WTC11 (cell line): ENCODE results near the gene ANKRD49. TPM values are rescaled to one million over a fixed set of nuclear protein-coding genes. Genes with fewer than 3 reads are reported as not detected.
A peak's percentile ranks its signal among the peaks of the same experiment; 100 is the strongest.

ENCODE experiments used
- ATAC-seq: fragments of 200-7000 bp; cut with Tn5 transposase; 2 replicates; pipeline ENCODE4 v1.10.0; 2021; ENCODE audit warnings: mild to moderate bottlenecking, moderate library complexity
- CTCF ChIA-PET: fragments of 300-600 bp; sonication (Branson Sonifier 250); formaldehyde crosslinking; loops from one replicate; lab custom pipeline; 2021; ENCODE audit warnings: antibody characterized with exemption; lab: Charles Lee
- POLR2A ChIA-PET: fragments of 350-600 bp; sonication (Branson Sonifier 250); formaldehyde crosslinking; loops from one replicate; lab custom pipeline; 2021; ENCODE audit warnings: antibody characterized with exemption; lab: Charles Lee
- DNase-seq: peaks from one replicate; pipeline ENCODE4 v3.0.0; 2021; ENCODE audit warnings: low spot score
- H3K27ac Mint-ChIP-seq: 2 replicates; pipeline ENCODE4 v1.8.0; 2021; ENCODE audit warnings: mixed read lengths
- H3K27me3 Mint-ChIP-seq: 2 replicates; pipeline ENCODE4 v1.8.0; 2021; ENCODE audit warnings: low read depth, mild to moderate bottlenecking, moderate library complexity, mixed read lengths
- H3K36me3 Mint-ChIP-seq: 2 replicates; pipeline ENCODE4 v1.8.0; 2021; ENCODE audit warnings: mixed read lengths
- H3K4me1 Mint-ChIP-seq: 2 replicates; pipeline ENCODE4 v1.8.0; 2022; ENCODE audit warnings: mixed read lengths
- H3K4me3 Mint-ChIP-seq: 2 replicates; pipeline ENCODE4 v1.8.0; 2021; ENCODE audit warnings: mild to moderate bottlenecking, moderate library complexity, mixed read lengths
- H3K9me3 Mint-ChIP-seq: 2 replicates; pipeline ENCODE4 v1.8.0; 2021; ENCODE audit warnings: mixed read lengths
- CBFB ChIP-seq: sonication (generic); formaldehyde crosslinking; IDR thresholded peaks from 2 replicates; pipeline ENCODE4 v1.8.1; 2022; ENCODE audit warnings: mild to moderate bottlenecking, low read depth, missing genetic modification reagents
- CREM ChIP-seq: sonication (generic); formaldehyde crosslinking; IDR thresholded peaks from 2 replicates; pipeline ENCODE4 v1.8.1; 2022; ENCODE audit warnings: mild to moderate bottlenecking, missing genetic modification reagents, moderate library complexity
- EMX1 ChIP-seq: fragments of 250-450 bp; sonication (Bioruptor Pico); IDR thresholded peaks from 2 replicates; pipeline ENCODE4 v1.8.0; 2021; ENCODE audit warnings: mild to moderate bottlenecking
- GTF2I ChIP-seq: fragments of 250-450 bp; sonication (Bioruptor Pico); conservative IDR thresholded peaks from 2 replicates; pipeline ENCODE4 v1.4.0; 2021; ENCODE audit warnings: mild to moderate bottlenecking
- HMGA2 ChIP-seq: fragments of 250-450 bp; sonication (Bioruptor Pico); IDR thresholded peaks from 2 replicates; pipeline ENCODE4 v1.4.0; 2021; ENCODE audit warnings: mild to moderate bottlenecking, moderate library complexity
- IRF1 ChIP-seq: sonication (generic); formaldehyde crosslinking; IDR thresholded peaks from 2 replicates; pipeline ENCODE4 v1.8.0; 2023; ENCODE audit warnings: missing genetic modification reagents
- MAX ChIP-seq: sonication (generic); formaldehyde crosslinking; IDR thresholded peaks from 2 replicates; pipeline ENCODE4 v1.8.0; 2022; ENCODE audit warnings: mild to moderate bottlenecking, missing genetic modification reagents
- MXD4 ChIP-seq: fragments of 250-450 bp; sonication (Bioruptor Pico); IDR thresholded peaks from 2 replicates; pipeline ENCODE4 v1.8.0; 2021; ENCODE audit warnings: mild to moderate bottlenecking, moderate library complexity, borderline replicate concordance
- NFE2L1 ChIP-seq: sonication (generic); formaldehyde crosslinking; IDR thresholded peaks from 2 replicates; pipeline ENCODE4 v1.8.1; 2023; ENCODE audit warnings: missing genetic modification reagents
- NR2C2 ChIP-seq: sonication (generic); formaldehyde crosslinking; IDR thresholded peaks from 2 replicates; pipeline ENCODE4 v1.8.0; 2022; ENCODE audit warnings: mild to moderate bottlenecking, missing genetic modification reagents
- PRRX2 ChIP-seq: fragments of 250-450 bp; sonication (Bioruptor Pico); IDR thresholded peaks from 2 replicates; pipeline ENCODE4 v1.8.0; 2021; ENCODE audit warnings: mild to moderate bottlenecking
- RORB ChIP-seq: fragments of 250-450 bp; sonication (Bioruptor Pico); IDR thresholded peaks from 2 replicates; pipeline ENCODE4 v1.9.0; 2021; ENCODE audit warnings: mild to moderate bottlenecking
- SP1 ChIP-seq: sonication (generic); formaldehyde crosslinking; conservative IDR thresholded peaks from 2 replicates; pipeline ENCODE4 v1.8.1; 2022; ENCODE audit warnings: missing genetic modification reagents
- TEAD1 ChIP-seq: sonication (generic); formaldehyde crosslinking; IDR thresholded peaks from 2 replicates; pipeline ENCODE4 v1.8.0; 2022; ENCODE audit warnings: mild to moderate bottlenecking, missing genetic modification reagents
- USF2 ChIP-seq: sonication (generic); formaldehyde crosslinking; IDR thresholded peaks from 2 replicates; pipeline ENCODE4 v1.8.1; 2023; ENCODE audit warnings: mild to moderate bottlenecking, missing genetic modification reagents, moderate library complexity
- ZBTB21 ChIP-seq: sonication (generic); formaldehyde crosslinking; IDR thresholded peaks from 2 replicates; pipeline ENCODE4 v1.8.1; 2023; ENCODE audit warnings: mild to moderate bottlenecking, missing genetic modification reagents, borderline replicate concordance
- ZNF219 ChIP-seq: sonication (generic); formaldehyde crosslinking; IDR thresholded peaks from 2 replicates; pipeline ENCODE4 v1.8.0; 2023; ENCODE audit warnings: missing genetic modification reagents, mild to moderate bottlenecking, borderline replicate concordance
- total RNA-seq: library from RNA; stranded (reverse); gene quantifications from 3 replicates; pipeline ENCODE4 v1.2.3, GENCODE V29; 2021
- TF ChIP-seq, protein P1 (sequence below): sonication (generic); formaldehyde crosslinking; IDR thresholded peaks from 2 replicates; pipeline ENCODE4 v1.8.0; 2022; ENCODE audit warnings: mild to moderate bottlenecking, missing genetic modification reagents
- TF ChIP-seq, protein P2 (sequence below): sonication (generic); formaldehyde crosslinking; IDR thresholded peaks from 2 replicates; pipeline ENCODE4 v1.8.1; 2023; ENCODE audit warnings: mild to moderate bottlenecking, missing genetic modification reagents
- TF ChIP-seq, protein P3 (sequence below): sonication (generic); formaldehyde crosslinking; IDR thresholded peaks from 2 replicates; pipeline ENCODE4 v1.8.0; 2023; ENCODE audit warnings: mild to moderate bottlenecking, missing genetic modification reagents
- TF ChIP-seq, protein P4 (sequence below): fragments of 200-600 bp; IDR thresholded peaks from 2 replicates; pipeline ENCODE4 v1.8.0; 2022; ENCODE audit warnings: antibody characterized with exemption

Gene ANKRD49
- total RNA-seq, 1 experiment from 2014 or later: 9.5 TPM

DNA sequence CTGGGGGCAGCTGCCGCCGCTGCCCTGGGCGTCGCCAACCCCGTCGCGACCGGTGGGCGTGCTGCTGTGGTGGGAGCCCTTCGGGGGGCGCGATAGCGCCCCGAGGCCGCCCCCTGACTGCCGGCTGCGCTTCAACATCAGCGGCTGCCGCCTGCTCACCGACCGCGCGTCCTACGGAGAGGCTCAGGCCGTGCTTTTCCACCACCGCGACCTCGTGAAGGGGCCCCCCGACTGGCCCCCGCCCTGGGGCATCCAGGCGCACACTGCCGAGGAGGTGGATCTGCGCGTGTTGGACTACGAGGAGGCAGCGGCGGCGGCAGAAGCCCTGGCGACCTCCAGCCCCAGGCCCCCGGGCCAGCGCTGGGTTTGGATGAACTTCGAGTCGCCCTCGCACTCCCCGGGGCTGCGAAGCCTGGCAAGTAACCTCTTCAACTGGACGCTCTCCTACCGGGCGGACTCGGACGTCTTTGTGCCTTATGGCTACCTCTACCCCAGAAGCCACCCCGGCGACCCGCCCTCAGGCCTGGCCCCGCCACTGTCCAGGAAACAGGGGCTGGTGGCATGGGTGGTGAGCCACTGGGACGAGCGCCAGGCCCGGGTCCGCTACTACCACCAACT, 51.0 kb downstream of the ANKRD49 start (continued):
- peak; percentile 65 for TF ChIP-seq MAX
- TF ChIP-seq TEAD1 (CRISPR knock-in tag): 0 out of 2 replicates have a peak, but pooled peaks have one; percentile 9
- TF ChIP-seq GTF2I (CRISPR knock-in tag): no peak
- 0 out of 2 replicates have a peak, but pooled peaks have one; percentile 49 for TF ChIP-seq NR2C2
- TF ChIP-seq, protein P1, sequence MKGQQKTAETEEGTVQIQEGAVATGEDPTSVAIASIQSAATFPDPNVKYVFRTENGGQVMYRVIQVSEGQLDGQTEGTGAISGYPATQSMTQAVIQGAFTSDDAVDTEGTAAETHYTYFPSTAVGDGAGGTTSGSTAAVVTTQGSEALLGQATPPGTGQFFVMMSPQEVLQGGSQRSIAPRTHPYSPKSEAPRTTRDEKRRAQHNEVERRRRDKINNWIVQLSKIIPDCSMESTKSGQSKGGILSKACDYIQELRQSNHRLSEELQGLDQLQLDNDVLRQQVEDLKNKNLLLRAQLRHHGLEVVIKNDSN (CRISPR knock-in tag): peak; percentile 5; the same call in 1 of the 2 replicates
- TF ChIP-seq NFE2L1 (CRISPR knock-in tag): no peak
- TF ChIP-seq HMGA2 (CRISPR knock-in tag): no peak
- TF ChIP-seq IRF1 (CRISPR knock-in tag): no peak

- DNase-seq (peak; percentile 22), ATAC-seq (no peak)
- TF ChIP-seq PRRX2 (no peak), MAX (0 out of 2 replicates have a peak, but pooled peaks have one; percentile 7)
- CTCF ChIA-PET: no interaction called here
- Mint-ChIP-seq H3K27me3 (peaks cover 44% of the 10 kb centered on the region), H3K4me3 (peak overlapping the region; percentile 79), H3K9me3 (no peaks in the 10 kb centered on the region), H3K27ac (no peak overlapping the region), H3K36me3 (no peaks in the 10 kb centered on the region), H3K4me1 (peaks cover 30% of the 10 kb centered on the region)
- POLR2A ChIA-PET: no interaction called here
These were observed 51.7 kb downstream of the ANKRD49 start for GRCh38 chr11:94545264-94546161.

- Mint-ChIP-seq H3K9me3 (no peaks in the 10 kb centered on the region), H3K27ac (no peak overlapping the region), H3K27me3 (peaks cover 42% of the 10 kb centered on the region), H3K4me3 (peak overlapping the region; percentile 79), H3K4me1 (peaks cover 30% of the 10 kb centered on the region), H3K36me3 (no peaks in the 10 kb centered on the region)
- DNase-seq: no peak
- ATAC-seq: no peak
- TF ChIP-seq RORB (CRISPR knock-in tag) (no peak), ZBTB21 (no peak), CBFB (CRISPR knock-in tag) (no peak), CREM (CRISPR knock-in tag) (no peak), EMX1 (no peak), SP1 (CRISPR knock-in tag) (no peak), USF2 (CRISPR knock-in tag) (no peak), HMGA2 (CRISPR knock-in tag) (no peak), MAX (no peak), MXD4 (CRISPR knock-in tag) (no peak), ZNF219 (no peak)
- TF ChIP-seq, protein P2, sequence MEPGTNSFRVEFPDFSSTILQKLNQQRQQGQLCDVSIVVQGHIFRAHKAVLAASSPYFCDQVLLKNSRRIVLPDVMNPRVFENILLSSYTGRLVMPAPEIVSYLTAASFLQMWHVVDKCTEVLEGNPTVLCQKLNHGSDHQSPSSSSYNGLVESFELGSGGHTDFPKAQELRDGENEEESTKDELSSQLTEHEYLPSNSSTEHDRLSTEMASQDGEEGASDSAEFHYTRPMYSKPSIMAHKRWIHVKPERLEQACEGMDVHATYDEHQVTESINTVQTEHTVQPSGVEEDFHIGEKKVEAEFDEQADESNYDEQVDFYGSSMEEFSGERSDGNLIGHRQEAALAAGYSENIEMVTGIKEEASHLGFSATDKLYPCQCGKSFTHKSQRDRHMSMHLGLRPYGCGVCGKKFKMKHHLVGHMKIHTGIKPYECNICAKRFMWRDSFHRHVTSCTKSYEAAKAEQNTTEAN: no peak
- TF ChIP-seq, protein P3, sequence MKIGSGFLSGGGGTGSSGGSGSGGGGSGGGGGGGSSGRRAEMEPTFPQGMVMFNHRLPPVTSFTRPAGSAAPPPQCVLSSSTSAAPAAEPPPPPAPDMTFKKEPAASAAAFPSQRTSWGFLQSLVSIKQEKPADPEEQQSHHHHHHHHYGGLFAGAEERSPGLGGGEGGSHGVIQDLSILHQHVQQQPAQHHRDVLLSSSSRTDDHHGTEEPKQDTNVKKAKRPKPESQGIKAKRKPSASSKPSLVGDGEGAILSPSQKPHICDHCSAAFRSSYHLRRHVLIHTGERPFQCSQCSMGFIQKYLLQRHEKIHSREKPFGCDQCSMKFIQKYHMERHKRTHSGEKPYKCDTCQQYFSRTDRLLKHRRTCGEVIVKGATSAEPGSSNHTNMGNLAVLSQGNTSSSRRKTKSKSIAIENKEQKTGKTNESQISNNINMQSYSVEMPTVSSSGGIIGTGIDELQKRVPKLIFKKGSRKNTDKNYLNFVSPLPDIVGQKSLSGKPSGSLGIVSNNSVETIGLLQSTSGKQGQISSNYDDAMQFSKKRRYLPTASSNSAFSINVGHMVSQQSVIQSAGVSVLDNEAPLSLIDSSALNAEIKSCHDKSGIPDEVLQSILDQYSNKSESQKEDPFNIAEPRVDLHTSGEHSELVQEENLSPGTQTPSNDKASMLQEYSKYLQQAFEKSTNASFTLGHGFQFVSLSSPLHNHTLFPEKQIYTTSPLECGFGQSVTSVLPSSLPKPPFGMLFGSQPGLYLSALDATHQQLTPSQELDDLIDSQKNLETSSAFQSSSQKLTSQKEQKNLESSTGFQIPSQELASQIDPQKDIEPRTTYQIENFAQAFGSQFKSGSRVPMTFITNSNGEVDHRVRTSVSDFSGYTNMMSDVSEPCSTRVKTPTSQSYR: no peak
- TF ChIP-seq, protein P4, sequence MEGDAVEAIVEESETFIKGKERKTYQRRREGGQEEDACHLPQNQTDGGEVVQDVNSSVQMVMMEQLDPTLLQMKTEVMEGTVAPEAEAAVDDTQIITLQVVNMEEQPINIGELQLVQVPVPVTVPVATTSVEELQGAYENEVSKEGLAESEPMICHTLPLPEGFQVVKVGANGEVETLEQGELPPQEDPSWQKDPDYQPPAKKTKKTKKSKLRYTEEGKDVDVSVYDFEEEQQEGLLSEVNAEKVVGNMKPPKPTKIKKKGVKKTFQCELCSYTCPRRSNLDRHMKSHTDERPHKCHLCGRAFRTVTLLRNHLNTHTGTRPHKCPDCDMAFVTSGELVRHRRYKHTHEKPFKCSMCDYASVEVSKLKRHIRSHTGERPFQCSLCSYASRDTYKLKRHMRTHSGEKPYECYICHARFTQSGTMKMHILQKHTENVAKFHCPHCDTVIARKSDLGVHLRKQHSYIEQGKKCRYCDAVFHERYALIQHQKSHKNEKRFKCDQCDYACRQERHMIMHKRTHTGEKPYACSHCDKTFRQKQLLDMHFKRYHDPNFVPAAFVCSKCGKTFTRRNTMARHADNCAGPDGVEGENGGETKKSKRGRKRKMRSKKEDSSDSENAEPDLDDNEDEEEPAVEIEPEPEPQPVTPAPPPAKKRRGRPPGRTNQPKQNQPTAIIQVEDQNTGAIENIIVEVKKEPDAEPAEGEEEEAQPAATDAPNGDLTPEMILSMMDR: no peak
- POLR2A ChIA-PET: no interaction called here
- CTCF ChIA-PET: no interaction called here
These were observed 52.3 kb downstream of the ANKRD49 start for GRCh38 chr11:94546162-94546470.
